Measurements from ENCODE around the gene KLHDC10.
A peak's percentile ranks its signal among the peaks of the same experiment; 100 is the strongest.
"Not testable (repeated sequence)": the region's sequence is repeated elsewhere in the genome, so short reads cannot be mapped to it uniquely, and the experiment has no call there.

KLHDC10 gene

DNA sequence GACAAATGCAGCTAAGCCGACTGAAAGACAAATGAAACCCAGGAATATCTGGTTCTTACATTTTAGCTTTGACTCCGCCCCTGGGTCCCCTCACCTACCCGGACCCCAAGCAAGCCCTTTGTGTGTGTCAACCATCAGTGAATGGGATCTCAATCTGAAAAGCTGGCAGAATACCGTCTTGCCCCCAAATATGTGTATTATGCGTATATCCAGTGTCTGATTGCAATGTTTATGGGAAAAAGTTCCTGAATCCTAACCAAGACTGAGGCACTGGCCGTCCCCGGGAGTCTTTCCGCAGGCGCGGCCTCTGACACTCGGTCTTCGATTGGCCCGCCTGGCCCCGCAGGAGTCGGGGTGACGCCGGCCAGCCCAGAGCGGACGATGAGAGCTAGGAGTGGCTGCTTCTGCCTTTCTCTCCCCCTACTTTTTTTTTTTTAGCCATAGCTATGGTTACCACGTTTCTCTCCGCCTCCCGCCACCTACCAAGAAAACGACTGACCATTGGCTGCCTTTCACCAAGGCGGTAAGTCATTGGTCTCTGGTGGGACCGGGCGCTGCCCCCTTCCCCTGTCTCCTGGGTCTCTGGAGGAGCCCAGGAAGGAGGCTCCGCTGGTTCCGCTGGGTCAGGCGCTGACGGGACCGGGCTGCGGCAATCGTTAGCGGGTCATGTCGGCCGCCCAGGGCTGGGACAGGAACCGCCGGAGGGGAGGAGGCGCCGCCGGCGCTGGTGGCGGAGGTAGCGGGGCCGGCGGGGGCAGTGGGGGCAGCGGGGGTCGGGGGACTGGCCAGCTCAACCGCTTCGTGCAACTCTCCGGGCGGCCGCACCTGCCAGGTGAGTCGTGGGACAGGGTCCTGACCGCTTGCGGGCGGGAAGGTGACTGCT is at the start of gene KLHDC10:
TSS of gene KLHDC10 (plus strand) at position 557 of the 883 bp plus-strand sequence. CDS start at position 667, 110 bp downstream.
- peak; percentile 96 for DNase-seq (ENCODE audit: low spot score)

DNA sequence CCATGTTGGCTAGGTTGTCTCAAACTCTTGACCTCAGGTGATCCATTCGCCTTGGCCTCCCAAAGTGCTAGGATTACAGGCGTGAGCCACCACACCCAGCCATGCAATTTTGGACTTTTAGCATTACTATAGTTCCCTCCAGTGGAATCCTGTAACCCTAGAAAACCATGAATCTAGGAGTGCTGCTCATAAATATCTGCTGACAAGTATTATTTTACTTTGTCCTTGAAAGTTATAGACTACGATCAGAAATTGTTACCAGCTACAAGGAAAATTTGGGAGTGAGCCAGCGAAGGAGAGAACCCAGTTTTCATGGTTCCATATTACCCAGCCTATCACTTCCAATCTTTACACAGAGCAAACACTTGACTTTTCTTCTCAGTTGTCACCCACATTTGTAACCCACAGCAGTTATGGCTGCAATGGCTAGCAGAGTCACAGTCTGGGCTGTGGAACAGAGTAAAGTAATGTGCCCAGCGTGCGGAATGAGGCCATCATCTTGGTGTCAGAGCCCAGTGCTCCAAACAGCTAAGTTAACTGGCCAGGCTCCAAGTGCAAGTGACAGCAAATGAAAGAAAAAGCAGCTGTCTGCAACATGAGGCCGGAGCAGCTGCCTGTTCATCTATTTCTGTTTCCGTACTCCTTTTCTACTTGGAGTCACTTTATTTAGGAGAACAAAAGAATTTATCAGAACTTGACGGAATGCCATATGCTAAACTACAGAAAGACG is 49.1 kb upstream of the KLHDC10 start:
- no peak for DNase-seq (ENCODE audit: low spot score)

DNA sequence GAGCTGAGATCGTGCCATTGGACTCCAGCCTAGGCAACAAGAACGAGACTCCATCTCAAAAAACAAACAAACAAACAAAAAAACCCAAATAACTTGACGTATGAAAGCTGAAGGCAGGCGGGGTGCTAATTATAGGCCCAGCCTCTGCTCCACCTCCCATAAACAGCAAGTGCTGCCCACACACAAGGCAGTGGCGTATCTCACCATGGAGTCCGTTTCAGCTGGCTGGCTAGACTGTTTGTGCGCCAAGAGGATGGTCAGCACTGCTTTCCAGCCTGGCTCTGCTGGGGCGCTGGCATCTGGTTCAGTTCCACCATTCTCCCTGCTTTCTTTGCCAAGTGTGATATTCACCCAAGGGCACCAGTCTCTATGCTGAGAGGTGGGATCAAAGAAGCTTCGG is 48.2 kb upstream of the KLHDC10 start:
- no peak for DNase-seq (ENCODE audit: low spot score)

DNA sequence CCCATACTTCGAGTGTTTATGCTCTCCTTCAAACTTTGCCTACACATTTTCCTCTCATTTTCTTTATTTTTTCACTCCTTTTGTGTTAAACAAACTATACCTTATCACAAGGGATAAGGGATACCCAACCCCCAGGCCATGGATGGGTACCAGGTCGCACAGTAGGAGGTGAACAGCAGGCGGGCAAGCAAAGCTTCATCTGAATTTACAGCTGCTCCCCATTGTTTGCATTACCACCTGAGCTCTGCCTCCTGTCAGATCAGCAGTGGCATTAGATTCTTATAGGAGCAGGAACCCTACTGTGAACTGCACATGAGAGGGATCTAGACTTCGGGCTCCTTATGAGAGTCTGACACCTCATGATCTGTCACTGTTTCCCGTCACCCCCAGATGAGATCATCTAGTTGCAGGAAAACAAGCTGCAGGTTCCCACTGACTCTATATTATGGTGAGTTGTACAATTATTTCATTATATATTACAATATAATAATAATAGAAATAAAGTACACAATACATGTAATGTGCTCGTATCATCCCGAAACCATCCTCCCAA is 47.6 kb upstream of the KLHDC10 start:
- DNase-seq (ENCODE audit: low spot score): no peak

DNA sequence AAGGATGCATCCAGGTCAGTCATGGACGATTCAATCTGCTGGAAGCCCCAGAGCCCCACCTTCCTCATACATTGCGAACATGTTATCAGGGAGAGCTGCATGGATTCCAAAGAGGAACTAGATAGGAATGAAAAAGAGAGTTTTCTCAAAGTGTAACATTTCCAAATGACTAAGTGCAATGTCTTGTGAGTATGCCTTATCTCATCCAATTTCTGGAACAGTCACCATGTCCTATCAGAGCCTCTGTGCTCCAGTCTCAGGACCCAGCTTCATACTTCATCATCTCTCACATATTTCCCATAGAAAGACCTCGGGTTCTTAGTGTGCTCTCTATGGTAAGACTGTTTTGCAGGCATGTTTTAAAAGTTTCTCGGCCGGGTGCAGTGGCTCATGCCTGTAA is 45.9 kb upstream of the KLHDC10 start:
- no peak for DNase-seq (ENCODE audit: low spot score)

DNA sequence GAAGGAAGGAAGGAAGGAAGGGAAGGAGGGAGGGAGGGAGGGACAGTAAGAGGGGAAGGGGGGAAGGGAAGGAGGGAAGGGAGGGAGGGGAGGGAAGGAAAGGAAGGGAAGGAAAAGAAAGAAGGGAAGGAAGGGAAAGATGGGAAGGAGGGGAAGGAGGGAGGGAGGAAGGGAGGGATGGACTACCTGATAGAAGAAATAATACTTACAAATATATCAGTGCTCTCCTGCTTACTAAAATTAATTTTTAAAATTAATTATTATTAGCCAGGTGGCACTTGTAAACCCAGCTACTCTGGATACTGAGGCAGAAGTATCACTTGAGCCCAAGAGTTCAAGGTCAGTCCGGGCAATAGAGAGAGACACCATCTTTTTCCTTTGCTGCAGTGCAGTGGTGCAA is 37.6 kb upstream of the KLHDC10 start:
- DNase-seq (ENCODE audit: low spot score): no peak

DNA sequence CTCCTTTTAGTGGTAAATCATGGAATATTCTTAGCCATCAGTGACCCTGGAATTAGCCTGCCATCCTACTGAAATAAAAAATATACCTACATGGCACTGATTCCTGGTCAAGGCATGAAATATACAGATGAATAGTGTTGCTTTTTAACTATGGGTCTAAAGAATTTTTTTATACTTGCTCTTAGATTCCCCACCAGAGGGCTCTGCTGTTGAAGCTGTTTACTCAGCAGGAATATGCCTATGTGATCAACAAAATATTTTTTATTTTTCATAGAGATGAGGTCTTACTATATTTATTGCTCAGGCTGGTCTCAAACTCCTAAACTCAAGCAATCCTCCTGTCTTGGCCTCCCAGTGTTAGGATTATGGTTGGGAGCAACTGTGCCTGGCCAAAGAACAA is 32.6 kb upstream of the KLHDC10 start:
- no peak for DNase-seq (ENCODE audit: low spot score)

DNA sequence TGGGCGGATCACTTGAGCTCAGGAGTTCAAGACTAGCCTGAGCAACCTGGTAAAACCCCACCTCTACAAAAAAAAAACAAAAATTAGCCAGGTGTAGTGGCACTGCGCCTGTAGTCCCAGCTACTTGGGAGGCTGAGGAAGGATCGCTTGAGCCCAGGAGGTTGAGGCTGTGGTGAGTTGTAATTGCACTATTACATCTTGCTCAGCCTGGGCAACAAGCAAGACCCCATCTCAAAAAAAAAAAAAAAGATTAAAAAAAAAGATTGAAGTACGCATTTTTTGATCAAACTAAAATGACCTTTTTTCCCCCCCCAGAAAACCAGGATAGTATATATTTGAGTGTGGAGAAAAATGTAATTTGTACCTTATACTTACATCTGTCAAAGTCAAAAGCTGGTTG is 29.8 kb upstream of the KLHDC10 start:
- DNase-seq (ENCODE audit: low spot score): no peak

- no peak for DNase-seq (ENCODE audit: low spot score)
These were observed 22.5 kb upstream of the KLHDC10 start for GRCh38 chr7:130047831-130048230.

GRCh38 chr7:130048906-130049305 is 21.4 kb upstream of the KLHDC10 start:
- no peak for DNase-seq (ENCODE audit: low spot score)

GRCh38 chr7:130052250-130052649 is 18.1 kb upstream of the KLHDC10 start:
- DNase-seq (ENCODE audit: low spot score): not testable (repeated sequence)

- not testable (repeated sequence) for DNase-seq (ENCODE audit: low spot score)
These were observed 15.1 kb upstream of the KLHDC10 start for GRCh38 chr7:130055198-130055597.

DNA sequence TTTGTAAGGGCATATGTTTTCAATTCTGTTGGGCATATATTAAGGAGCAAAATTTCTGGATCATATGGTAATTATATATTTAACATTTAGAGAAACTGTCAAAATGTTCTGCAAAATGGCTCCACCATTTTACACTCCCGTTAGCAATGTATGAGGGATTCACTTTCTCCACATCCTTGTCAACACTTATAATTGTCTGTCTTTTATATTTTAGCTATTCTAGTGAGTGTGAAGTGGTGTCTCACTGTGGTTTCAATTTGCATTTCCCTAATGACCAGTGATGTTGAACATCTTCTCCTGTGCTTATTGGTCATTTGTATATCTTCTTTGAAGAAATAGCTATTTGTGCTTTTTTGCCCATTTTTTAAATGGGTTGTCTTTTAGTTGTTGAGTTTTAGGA is 8.1 kb upstream of the KLHDC10 start:
- no peak for DNase-seq (ENCODE audit: low spot score)

- DNase-seq (ENCODE audit: low spot score): peak; percentile 82
These were observed 7.3 kb upstream of the KLHDC10 start for GRCh38 chr7:130063036-130063435.

- DNase-seq (ENCODE audit: low spot score): not testable (repeated sequence)
These were observed 5.8 kb upstream of the KLHDC10 start for GRCh38 chr7:130064580-130064926.

DNA sequence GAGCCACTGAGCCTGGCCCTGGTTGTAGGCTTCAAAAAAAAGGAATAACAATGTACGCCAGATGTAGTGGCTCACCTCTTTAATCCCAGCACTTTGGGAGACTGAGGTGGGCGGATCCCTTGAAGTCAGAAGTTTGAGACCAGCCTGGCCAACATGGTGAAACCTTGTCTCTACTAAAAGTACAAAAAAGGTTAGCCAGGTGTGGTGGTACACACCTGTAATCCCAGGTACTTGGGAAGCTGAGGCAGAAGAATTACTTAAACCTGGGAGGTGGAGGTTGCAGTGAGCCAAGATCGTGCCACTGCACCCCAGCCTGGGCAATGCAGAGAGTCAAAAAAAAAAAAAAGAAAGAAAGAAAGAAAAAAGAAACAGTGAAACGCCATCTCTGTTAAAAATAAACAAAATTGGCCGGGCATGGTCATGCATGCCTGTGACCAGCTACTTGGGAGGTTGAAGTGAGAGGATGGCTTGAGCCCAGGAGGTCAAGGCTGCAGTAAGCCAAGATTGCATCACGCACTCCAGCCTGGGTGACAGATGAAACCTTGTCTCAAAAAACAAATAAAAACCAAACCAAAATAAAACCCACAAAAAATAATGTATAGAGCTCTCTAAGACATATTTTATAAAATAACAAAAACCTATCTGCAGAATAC is 4.7 kb upstream of the KLHDC10 start:
- DNase-seq (ENCODE audit: low spot score): peak; percentile 13

- no peak for DNase-seq (ENCODE audit: low spot score)
These were observed 956 bp upstream of the KLHDC10 start for GRCh38 chr7:130069179-130069977.

DNA sequence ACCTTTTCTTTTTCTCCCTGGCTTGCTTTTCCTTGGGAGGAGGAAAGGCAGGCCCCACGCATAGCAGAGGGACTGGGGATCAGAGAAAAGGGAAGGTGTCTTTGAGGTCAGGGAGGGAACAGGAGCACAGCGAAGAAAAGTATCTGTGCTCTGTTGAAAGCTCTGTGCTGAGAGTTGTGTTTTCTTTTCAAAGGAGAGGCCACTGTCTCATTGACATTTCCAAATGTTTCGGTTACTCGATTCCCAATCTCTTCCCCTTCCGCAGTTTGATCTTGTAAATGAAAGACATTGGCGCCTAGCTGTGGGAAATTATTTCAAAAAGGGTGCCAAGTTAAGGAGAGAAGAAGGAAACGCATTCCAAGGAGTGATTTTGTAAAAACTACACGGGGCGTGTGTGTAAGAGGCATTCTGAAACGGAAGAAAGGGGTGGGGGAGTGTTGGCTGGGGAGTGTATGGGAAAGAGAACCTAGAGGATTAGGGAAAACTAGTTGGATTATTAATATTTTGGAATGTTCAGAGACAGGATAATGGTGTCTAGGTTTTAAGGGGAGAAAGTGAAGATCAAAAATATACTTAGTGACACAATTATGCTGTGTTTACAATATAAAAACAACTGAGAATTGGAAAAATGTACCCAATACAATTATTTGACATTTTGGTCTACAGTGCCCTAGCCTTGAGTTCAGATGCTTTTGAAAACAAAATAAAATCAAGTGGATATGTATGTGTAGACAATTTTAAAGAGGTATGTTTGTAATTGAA is 708 bp downstream of the KLHDC10 start:
- DNase-seq (ENCODE audit: low spot score): no peak

- DNase-seq (ENCODE audit: low spot score): peak; percentile 62
These were observed 1.6 kb downstream of the KLHDC10 start for GRCh38 chr7:130071701-130072622.

Data from ecto neural progenitor cell (in vitro differentiated cells).